Right ventricle myocardium superior (tissue), 1 donor: ENCODE measurements around the gene RTL10. TPM values are rescaled to one million over a fixed set of nuclear protein-coding genes. Genes with fewer than 3 reads are reported as not detected.
"Not testable (repeated sequence)": the region's sequence is repeated elsewhere in the genome, so short reads cannot be mapped to it uniquely, and the experiment has no call there.

Experiments used
- ATAC-seq: fragments of 200-7000 bp; cut with Tn5 transposase; one replicate; pipeline ENCODE4 v1.9.1; 2020; ENCODE audit warnings: mild to moderate bottlenecking; ENCODE audit not compliant: poor library complexity
- DNase-seq: peaks from one replicate; pipeline ENCODE4 v3.0.0-alpha.2; 2020
- intact Hi-C: fragments of 100-400 bp; cut with DNase I; formaldehyde crosslinking; loops from one replicate; pipeline ENCODE4 v1.11.2; 2022
- total RNA-seq: library from RNA; stranded (reverse); fragmentation: NEBNext Ultra II Directional; extraction: Animal tissue kit (Norgen Biotek cat#: 25700); gene quantifications from one replicate; pipeline ENCODE4 v1.2.1, GENCODE V29; 2021
- donor health status: DM: no; HTN: yes; CAD: no; lungs with severe emphysema.

The RTL10 gene
- total RNA-seq, 1 donor from 2014 or later = 6.2 TPM

- ATAC-seq (no peak), DNase-seq (no peak)
- intact Hi-C loops = no loop called here
Measured at GRCh38 chr22:19891317-19892256, 36.9 kb upstream of the RTL10 start.

DNA sequence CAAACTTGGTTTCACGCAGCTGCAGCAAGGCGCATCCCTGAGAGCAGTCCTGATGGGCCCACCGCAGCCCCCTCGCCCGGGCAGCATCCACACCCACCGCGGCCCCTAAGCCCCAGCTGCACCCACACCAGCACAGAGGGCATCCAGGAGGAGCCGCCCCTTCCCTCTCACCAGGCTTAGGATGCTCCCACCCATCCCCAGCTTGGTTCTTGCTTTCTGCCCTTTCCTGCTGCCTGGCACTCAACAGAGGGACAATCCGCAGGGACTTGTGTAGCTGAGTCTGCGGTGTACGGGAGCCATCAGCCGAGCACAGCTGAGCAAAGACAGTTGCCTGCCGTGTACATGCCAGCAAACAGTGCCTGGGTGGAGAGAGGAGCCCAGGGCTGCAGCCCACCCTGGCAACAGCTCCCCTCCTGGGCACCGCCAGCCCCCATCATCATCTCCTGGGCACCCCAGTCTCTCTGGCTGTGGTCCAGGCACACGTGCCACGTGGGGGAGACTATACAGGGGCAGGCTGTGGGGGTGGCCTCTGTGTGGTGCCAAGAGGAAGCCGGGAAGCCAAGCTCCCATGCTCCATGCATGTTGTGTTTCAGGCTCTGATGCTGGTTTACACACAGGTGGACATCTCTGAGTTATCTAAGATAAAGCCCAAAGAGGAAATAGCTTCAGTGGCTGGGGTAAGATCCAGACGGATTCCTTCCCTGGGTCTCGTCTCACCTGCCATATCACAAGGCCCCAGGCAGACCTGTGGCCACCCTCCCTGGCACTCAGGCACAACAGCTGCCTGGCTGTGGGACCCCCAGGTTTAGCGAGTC is 36.0 kb upstream of the RTL10 start:
- intact Hi-C loops = no loop called here
- no peak for DNase-seq
- no peak for ATAC-seq

DNA sequence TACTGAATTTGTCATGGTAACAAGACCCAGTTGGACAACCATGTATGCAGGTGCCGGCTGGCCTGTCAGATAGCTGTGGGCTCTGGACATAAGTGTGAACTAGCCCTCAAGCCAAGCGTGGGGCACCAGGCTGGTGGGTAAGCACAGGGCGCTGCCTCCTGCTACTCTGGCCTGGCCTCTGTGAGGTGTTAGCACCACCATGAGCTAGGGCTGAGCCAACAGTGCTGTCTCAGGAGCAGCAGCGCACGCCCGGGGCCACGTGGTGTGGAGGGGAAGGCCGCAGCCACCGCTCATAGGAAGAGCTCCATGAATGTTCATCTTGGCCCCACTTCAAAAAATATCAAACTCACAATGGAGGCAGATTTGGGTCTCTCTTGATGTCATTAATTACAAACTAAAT is 35.3 kb upstream of the RTL10 start:
- intact Hi-C loops = no loop called here
- ATAC-seq (no peak), DNase-seq (peak; percentile 37)

DNA sequence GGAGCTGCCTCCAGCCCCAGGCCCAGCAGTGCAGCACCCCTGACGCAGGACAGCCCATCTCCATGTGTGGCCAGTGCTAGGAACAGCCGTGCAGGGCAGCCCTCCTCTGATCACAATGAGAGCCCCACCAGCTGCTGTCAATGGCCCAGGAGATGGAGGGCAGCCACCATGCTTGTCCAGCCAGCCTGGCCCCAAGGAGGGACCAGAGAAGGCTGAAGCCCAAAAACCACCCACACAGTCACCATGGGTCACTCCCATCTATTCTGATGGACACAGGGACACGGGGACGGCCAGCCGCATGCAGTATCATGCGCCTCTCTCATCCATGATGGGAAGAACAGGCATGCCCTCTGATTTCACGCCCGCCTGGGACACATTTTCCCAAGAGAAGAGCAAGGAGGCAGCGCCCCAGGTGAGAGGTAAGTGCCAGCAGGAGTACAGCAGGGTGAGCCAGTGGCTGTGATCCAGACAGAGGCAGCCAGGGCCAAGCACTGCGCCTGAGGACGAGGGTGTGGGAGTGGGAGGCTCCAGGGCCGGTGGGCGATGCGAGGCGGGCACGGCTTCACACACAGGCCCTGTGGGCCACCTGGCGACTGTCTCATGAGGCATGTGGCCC is 33.6 kb upstream of the RTL10 start:
- ATAC-seq = no peak
- peak; percentile 29 for DNase-seq
- intact Hi-C loops = no loop called here

GRCh38 chr22:19887256-19887985 is 32.7 kb upstream of the RTL10 start:
- DNase-seq = peak; percentile 38
- no peak for ATAC-seq
- intact Hi-C loops = no loop called here

DNA sequence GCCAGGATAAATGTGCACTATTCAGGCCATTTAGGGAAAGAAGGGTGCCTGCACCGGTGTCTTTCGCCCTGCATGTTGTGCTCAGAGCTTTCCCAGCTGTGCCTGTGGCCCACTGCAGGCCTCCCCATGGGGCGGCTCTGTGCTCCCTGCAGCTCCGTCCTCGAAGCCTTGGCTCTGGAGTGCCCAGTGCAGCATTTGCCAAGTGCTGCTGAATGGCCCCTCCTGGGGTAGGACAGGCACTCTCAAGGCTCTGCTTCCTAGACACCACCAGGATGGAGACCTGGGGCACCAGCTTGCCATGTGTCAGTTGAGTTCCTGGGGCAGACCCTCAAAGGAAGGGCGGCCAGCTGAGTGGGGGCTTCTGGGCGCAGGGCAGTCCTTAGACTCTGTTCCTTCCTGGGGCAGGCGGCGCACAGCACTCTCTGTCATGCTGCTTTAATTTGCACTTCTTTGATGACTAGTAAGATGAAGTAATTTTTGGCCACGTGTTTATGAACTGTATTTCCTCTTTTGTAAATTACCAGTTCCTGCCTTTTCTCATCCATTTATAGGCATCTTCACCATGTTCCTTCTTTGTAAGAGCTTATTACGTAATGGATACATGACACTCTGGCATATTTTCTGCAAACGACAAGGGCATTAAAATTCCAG is 32.1 kb upstream of the RTL10 start:
- ATAC-seq (peak; percentile 35), DNase-seq (peak; percentile 65)
- intact Hi-C loops = no loop called here

DNA sequence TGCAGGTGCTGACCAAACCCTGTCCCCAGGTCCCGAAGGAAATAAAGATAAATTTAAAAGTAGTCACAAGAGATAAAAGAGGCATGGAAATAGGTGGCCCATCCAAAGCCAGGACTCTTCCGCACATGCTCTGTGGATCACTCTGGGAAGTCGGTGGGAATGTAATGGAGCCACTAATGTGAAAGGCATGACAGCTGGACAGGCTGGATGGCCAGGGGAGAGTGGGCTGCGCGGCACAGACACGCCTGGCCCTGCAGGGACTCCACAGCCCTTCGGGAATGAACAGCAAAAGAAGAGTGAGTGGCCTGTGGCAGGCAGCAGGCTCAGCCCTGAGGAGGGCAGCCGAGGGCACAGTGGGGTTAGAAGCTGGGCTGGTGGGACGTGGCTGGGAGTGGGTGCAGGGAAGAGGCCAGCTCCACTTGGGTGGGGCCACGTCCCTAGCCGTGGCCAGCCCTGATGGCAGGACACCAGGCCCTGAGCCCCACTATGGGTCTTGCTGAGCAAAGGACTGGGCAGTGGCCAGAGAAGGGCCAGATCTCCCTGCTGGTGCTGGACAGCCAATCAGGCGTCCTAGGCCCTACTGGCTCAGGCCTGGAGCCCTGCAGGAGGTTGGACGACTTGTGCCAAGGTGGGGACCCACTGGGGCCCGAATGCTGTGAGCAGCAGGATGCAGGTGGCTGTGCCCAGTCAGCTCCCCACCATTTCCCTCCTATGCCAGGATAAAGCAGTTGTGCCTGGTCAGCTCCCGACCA is 31.3 kb upstream of the RTL10 start:
- DNase-seq (peak; percentile 42), ATAC-seq (no peak)
- intact Hi-C loops = no loop called here

DNA sequence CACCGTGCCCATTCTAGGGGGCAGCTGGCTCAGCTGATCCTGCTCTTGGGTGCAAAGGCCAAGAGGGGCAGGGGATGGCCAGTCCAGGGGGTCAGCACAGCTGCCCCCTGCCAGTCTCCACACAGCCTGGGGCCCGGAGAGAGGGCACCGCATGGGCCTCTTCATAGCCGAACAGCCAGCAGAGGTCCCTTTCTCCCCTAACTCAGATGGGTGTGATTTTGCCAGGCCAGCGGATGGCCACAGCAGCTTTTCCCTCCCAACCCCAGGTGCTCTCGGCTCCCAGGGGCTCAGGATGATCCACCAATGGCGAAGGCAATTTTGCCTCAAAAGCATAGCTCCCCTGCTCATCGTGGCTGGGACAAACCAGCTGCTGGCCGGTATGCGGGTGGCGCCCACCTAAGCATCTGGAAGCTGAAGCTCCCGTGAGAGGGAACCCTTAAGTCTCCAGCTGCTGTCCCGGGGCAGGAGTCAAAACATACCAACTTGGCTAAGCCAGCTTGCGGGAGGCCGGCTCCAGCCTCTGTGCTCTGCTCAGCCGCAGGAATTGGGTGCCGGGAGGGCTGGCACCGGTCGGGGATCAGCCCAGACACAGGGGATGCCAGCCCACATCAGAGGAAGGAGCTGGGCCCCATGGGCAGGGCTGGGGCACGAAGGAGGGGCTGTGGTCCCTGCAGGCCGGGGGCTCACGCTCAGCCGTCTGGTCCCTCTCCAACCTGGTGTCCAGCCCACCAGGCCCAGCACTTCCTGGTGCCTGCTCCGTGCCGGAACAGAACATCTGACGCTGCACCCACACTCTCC is 30.5 kb upstream of the RTL10 start:
- intact Hi-C loops = no loop called here
- no peak for ATAC-seq
- peak; percentile 33 for DNase-seq

- intact Hi-C loops = no loop called here
- ATAC-seq = no peak
- DNase-seq = peak; percentile 27
Measured at GRCh38 chr22:19884161-19884953, 29.7 kb upstream of the RTL10 start.

DNA sequence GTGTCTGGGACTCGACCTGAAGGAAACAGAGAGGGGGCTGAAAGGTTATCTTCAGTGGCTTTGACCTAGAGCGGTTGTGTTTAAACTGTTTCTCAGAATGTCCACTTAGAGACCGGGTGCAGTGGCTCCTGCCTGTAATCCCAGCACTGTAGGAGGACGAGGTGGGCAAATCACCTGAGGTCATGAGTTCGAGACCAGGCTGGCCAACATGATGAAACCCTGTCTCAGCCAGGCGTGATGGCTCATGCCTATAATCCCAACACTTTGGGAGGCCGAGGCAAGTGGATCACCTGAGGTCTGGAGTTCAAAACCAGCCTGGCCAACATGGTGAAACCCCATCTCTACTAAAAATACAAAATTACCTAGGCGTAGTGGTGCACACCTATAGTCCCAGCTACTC is 28.8 kb upstream of the RTL10 start:
- peak; percentile 17 for DNase-seq
- intact Hi-C loops, ATAC-seq: not testable (repeated sequence)

DNA sequence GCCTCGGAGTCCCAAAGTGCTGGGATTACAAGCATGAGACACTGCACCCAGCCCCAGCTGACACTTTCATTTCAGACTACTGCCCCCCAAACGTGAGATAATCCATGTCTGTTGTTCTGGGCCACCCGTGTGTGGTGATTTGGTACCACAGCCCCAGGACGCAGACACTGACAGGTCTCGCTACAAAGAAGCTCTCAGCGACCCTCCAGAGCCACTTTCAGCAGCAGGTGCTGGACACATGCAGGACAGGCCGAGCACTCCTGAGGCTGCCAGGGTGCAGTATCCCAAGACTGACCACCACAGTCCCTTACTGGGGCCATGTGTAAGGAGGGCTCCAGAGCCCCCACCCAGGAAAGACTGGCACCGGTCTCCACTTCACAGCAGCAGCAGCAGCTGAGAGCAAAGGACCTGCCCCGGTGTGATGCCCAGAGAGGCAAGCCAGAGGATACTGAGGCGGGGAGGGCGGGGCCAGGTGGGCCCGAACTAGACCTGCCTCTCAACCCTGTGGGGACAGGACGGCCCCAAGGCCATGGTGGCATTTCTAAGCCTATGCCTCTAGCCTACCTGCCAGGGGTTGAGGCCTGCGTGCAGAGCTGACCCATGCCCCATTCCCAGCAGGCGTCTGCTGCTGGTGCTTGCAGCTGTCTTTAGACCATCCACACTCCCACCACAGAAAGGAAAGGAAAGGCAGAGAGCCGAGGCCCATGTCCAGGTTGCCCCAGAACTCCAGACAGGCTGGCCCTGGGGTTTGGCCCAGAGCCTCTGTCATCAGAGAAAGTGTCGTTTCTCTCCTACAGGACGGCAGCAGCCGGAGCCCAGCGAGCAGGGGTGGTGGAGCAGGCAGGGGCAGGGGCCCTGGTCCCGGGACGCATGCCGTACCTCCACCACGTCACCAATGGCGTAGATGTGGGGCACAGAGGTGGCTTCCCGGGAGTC is 28.0 kb upstream of the RTL10 start:
- ATAC-seq (no peak), DNase-seq (peak; percentile 33)
- intact Hi-C loops = no loop called here

- ATAC-seq (peak; percentile 50), DNase-seq (peak; percentile 75)
- intact Hi-C loops = no loop called here
Measured at GRCh38 chr22:19880786-19881569, 26.3 kb upstream of the RTL10 start.

GRCh38 chr22:19879992-19880785 is 25.5 kb upstream of the RTL10 start:
- ATAC-seq (no peak), DNase-seq (peak; percentile 34)
- intact Hi-C loops = no loop called here

DNA sequence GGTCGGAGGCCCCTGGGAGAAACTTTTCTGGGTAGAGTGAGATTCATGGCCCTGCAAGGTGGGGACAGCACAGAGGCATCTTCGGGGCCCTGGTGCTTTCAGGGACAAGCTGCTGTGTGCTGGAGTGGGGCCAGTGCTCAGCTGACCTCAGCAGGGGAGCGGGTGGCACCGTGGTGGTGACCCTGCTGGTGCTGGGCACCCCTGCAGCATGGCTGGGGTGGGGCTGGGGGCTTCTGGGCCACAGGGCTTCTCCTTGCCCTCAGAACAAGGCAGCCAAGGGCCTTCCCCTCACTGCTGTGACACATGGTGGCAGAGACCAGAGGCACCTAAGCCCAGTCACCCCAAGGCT is 24.9 kb upstream of the RTL10 start:
- no peak for DNase-seq
- no peak for ATAC-seq
- intact Hi-C loops = no loop called here
